NCI-H1092 (cell line): ENCODE measurements around the gene SORCS1.

Experiments used
- DNase-seq: peaks from one replicate; lab custom pipeline; 2025; lab: John Stamatoyannopoulos, UW

The SORCS1 gene

DNA sequence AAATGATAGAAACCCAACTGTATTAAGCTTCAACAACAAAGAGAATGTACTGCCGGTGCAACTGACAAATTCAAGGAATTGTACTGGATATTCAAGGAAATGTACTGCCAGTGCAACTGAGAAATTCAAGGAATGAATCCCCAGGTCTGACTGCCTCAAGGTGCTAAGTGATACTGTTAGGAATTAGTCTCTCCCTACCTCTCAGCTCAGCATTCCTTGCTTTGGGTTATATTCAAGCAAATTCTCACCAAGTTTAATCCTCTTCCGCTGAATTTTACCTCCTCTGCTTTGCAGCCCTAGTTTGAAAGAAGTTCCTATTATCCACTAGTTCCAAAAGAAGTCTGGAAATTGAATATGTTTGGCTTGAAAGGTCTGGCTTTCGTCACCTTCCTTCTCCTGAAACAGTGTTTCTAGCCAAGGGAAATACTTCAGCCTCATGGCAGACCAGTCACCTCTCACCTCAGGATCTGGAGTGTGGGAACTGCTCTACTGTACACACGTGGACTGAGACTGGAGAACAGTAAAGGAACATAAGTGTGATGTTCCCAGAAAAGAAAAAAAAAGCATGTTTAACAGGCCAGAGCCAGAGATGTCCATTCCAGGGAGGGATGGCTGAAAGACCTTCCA is 60.4 kb downstream of the SORCS1 start:
- no peak for DNase-seq

DNA sequence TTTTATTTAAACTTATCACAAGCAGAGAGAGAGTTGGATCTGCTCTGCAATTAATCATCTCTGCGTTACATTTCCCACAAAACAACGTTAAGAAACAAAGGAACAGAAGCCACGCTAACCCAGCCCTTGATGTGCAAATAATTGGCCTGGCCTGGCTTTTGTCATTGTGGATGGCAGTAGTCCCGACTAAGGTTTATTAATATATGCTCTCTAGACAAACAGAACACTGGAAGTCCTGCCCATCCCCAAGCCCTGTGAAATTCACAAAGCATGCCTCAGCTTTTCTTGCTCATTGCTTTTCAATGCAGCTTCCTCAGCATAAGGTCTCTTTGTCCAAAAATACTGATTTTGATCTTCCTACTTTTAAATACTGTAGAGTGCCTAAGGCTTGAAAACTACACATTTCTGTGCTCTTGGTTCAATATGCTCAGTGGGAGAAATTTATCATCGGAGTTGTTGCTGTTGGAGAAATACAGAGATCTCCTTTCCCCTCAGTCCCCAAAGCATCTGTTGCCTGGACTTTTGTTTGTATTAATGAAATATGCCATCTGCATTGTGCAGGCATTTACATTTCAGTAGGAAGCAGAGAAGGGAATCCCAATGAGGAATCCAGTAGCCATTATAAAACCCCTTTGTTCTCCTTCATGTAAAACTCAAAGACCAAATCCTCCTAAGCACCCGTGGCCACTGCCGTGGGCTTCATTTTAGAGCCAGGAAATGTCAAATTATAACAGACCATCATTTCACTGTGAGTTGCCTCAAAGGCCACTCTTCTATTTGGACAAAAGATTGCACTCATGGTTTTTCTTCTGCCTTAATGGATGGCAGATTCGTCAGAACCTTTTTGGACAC is 61.1 kb downstream of the SORCS1 start:
- no peak for DNase-seq

DNA sequence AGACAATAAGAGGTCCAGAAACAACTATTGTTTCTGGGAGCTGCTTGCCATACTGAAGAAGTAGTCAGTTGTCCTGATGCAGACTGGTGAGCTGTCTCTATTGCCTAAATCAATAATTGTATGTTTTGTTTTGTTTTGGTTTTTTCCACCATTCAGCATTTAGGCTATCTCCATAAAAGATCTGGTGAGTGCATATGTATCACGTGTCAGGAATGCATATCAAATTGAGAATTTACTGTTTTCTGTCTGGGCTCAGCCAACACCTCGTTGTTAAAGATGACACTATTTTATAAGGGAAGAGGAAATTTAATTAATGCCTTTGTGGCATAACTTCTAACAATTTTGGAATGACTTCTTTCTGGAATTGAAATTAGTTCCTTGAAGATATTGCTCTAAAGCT is 66.2 kb downstream of the SORCS1 start:
- no peak for DNase-seq

DNA sequence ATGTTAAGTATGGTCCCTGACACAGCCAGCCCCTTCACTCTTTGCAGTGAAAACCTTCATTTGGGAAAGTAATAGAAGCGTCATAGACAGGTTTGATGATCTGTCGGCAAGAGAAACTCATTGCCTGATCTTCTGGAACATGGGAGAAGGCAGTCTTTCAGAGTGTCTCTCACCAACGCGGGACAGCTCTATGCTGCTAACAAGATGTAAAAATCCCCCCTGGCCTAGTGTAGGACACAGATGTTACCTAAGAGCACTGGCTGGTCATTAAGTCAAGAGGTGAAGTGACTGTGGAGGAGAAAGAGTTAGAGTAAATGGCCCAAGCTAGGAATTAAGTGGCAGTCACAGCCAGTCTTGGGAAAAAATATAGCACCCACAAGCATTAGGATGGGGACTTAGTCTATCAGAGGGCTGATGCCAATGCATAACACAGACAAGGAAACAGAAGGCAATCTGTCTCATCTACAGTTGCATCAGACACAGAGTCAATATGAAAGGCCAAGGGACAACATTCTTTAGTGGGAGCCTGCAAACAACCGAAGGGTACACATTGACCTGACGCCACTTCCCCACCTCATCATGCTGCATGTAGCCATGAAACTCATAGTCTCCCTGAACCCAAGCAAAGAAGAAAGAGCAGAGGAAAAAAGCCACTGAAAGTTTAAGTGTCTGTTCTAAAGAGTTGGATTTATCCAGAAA is 69.5 kb downstream of the SORCS1 start:
- DNase-seq: no peak

DNA sequence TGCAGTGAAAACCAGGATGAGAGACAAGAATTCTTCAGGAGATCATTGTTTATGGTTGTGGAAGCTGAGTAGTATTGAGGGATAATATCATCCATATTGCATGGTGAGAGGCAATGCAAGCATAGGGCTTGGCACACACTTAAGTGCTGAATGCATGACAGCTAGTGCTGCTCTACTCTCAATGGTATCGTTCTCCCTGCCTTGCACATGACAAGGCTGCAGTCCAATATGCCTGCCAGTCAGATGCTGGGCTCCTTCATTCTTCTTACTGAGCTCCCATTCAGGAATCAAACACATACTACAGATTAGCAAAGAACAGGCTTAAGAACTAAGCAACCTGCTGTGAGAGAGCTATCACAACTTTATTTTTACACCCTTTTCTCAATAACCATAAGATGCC is 72.2 kb downstream of the SORCS1 start:
- DNase-seq: no peak

DNA sequence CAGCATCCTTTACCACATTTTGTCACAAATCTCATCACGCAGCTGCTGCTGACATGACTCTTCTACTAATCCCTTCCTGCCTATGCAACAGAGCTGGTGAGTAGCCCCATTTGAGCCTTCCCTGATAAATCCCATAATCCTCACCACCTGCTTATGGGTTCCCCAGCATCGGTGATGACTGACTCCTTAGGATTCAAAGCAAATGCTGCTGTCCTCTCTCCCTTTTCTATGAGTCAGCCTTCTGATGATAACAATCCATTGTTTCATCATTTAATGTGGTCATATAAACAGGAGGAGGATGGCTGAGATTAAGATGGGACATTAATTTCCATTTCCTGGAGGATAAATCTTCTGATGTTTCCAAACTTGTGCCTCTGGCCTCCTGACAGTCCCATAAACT is 73.4 kb downstream of the SORCS1 start:
- no peak for DNase-seq

DNA sequence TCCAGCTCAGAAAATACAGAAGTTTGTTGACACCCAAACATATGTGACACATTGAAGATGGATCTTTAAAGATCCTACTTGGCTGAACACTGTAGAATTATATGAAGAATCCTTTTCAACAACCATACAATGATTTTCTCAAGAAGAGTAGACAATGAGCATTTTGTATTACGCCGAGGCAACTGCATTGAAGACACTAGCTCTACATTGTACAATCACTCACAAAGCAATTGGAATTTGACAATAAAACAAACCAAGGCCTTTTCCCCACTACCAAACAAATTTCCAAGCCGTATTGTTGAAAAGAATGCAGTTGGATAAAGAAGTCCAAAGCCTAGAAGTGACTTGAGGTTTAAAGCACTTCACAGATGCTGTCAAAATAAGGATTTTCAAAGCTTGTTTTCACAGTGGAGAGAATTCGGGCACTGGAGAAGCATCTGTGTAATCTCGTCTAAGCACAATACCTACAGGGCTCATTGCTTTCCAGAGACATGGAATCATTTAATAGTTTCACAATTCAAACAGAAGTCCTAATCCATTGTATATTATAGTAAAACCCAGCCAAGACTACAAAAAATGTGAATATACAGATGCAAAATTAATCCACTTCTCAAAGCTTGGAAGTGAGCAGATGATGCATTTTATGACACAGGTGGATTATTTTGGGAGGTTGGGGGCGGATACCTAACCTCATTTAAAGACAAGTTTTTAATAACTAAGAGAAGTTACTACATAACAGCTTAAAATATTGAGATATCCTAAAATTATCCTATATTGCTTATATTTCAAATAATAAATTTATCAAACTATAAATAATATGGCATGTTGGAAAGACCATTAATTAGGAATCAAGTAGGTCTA is 78.6 kb downstream of the SORCS1 start:
- DNase-seq: no peak

DNA sequence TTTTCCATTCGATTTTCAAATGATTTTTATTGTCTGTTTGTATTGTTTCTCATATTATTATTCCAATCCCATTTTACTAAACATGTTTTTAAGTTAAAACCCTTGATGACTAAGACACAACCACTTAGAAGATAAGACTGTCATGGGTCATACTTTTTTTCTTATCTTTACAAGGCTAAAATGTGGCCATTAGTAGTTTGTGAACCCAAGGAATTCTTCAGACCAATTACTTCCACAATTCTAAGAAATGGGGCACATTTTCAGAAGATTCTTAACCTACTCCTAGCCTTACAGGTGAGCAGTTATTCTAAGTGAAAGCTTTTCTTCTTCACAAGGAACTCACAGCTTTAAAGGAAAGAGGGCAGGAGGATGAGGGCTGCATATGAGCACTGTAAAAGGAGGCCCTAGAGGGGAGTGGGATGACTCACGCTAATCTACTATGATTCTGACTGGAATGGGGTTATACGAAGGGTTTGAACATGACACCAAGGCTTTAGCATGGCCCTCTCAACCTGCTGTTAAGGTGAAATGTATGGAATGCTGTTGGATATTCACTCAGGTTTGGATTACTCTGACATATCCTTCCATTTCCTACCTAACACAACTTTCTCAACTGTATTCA is 81.0 kb downstream of the SORCS1 start:
- no peak for DNase-seq

DNA sequence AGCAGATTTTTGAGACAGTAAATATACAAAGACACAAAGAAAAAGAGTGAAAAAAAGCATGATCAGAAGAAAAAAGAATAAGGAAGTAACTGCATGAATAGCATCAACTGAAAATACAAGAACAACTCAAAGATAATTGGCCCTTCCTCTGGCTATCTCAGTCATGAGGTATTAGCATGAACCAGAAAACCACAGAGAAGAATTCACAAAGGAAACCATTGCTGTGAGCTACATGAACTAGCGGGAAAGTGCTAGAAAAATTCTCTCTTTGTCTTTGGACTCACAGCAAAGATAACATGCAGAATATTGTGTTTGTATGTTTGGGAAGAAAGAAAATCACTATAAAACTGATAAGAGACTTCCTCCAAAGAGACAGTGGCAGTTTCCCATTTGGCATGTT is 82.9 kb downstream of the SORCS1 start:
- DNase-seq: no peak

DNA sequence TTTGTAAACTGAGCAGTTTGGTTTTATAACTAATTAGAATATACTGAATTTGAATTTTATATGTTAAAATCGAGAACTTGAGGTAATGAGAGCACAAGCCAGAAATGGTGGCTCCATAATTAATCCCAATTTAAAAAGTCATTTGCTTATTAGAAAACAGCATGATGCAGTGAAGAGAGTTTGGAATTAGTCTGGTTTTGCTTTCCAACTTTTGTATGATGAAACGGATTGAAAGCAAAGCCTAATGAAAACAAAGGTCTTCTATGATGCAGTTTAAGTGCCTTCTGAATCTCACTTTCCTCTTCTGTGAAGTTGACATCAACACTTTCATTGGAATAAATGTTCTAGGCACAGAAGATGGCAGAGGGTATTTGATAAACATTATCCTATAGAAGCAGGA is 89.4 kb downstream of the SORCS1 start:
- DNase-seq: no peak

DNA sequence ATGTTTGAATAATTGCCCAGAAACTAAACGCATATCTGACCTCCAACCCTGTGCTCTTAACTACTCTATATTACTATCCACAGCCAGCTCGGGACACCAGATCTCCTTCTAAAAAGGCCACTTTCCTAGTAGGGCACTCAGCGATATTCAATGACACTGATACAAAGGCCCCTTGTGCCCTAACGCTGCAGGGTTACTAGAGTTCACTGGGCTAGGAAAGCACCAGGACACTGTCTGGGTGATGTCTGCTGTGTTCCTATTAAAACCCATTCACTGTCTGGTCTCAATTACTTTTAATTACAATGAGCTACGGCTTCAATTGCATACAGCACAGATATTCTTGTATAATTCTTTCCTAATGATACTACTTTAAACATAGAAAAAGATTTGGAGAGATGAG is 91.7 kb downstream of the SORCS1 start:
- DNase-seq: no peak

DNA sequence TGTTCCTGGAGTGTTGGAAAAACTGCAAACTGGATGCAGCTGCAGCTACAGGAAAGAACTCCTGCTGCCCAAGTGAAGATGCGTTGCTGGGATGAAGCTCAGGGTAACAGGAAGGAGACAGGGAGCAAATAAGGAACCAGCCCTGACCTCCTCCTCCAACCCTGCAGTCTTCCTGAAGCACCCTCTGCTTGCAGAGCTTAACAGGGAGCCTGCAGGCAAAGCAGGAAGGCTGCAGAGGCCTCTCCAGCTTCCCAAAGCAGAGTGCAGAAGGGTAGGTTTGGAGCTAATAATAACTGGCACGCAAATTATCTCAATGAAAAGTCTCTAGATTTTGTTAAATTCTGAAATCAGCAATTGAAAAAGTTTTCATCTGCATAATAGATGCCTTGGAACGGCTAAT is 92.5 kb downstream of the SORCS1 start:
- DNase-seq: no peak

DNA sequence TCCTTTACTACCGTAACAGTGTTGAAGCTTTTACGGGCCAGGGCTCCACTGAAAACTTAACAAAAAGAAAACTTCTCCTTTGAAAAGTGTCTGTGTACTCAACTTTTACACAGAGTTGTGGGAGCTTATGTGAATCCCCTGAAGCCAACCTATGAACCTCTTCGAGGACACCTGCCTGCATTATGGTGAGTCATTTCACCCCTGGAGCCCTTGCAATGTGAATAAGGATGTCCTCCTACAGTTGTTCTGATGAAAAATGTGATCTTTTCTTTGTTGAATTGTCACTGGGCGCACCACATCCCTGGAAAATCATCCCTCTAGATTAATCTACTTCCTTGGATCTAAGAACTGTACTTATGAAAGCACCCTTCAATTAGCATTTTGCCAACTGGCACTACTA is 93.2 kb downstream of the SORCS1 start:
- DNase-seq: no peak

DNA sequence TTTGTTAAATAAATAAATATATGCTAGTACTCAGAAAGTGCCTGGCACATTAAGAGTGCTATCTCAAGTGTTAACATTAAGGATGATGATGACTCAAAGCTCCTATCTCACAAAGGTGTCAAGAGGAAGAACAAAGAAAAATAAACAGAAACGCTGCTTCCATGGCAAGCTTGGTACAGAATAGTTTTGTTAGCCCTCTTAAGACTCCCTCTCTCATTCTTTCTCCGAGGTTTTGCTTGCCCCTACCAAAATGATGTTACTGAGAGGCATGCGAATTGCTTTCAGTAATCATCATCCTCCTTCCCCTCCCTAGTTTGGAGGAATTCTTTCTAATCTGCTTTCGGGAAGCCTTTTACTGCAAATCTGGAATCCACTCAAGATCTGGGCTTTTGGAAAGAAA is 96.7 kb downstream of the SORCS1 start:
- no peak for DNase-seq

DNA sequence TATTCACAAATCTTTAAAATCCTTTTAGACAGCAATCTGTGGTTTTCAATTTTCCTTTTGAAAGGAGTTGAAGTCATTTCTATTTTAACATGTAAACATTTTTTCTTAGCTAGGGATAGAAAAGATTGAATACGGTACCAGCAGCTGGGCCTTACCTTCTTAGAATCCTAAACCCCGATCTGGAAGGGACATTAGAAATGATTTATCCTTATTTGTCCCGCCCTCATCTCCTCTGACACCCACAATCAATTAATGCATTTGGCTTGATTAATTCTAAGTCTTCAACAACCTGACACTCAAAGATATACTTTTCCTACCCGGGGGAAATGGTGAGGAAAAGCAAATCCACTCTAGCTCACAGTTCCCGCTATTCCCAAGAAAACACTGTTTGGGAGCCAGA is 100.4 kb downstream of the SORCS1 start:
- no peak for DNase-seq

DNA sequence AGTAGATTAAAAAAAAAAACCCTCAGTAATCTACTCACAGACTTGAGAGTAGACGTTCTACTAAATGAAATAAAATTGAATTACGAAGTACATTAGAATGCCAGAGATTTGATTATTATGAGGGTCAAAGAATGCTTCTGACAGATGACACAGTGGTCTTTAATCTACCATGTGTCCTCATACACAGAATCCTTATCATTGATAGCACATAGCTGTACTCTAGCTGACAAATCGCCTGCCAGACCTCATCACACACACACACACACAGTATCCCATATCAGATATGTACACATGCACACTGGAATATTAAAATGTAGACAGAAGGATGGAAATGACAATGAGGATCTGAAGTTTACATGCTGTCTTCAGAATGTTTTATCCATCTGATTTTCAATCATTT is 104.6 kb downstream of the SORCS1 start:
- no peak for DNase-seq

DNA sequence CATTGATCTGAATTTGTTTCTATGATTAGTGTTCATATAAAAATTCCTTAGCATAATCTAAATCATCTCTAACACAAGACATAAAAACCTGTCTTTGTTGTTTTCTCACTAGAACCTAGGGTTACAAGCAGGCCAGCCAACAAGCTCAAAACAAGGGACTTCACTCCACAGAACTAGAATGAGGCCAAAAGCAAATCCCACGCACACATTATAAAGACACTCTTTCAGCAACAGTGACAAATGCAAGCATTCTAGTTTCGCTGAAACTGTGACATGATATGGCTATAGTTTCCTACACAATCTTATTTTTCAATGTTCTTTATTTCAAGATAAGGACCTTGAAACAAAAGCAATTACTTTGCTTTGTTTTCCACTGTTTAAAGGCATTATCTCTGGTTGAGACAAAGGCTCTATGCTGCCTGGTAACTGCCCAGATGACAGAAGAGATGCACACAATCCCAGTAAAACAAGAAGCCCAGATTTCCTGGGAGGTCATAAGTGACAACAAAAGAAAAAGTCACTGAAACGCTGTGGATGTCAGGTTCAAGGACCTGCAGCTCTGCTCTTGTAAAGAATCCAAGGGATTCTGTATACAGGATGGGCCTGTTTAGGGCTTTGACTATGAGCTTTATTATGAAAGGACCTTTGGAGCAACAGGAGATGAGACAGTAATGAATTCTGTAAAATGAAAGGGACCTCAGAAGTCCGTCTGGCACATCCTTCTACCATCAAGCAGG is 105.3 kb downstream of the SORCS1 start:
- no peak for DNase-seq

DNA sequence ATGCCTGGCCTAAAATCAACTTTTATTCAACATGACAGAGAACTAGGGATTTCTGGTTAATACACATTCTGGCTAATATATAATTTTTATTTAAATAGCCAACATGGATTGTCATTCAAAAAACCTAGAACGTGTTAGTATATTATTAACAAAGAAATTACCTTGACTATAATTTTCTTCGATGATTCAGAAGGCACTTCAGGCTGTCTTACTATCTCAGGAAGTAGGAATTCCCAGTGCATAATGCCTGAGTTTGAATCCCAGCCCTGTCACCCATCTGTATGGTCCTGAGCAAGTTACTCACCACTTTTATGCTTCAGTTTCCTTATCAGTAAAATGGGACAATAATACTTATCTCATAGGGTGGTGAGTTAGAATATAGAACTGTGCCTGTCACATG is 106.2 kb downstream of the SORCS1 start:
- DNase-seq: no peak

DNA sequence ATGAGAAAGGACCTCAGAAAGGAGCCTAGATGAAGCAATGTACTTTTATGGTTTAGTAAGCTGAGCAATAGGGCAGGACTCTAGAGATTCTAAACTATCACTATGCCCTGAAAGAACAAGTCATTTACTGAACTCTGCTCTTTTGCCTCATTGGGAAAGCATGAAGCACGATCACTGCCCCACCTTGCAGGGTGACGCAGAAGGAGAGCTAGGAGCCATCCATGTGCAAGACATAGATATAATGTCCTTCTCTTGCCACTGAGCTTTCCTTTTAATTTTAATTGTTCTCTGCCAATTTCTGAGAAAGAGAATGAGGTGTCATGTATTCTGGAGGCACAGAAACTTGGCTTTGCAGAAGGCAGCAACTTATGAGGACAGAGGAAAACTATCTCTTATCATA is 108.3 kb downstream of the SORCS1 start:
- no peak for DNase-seq

DNA sequence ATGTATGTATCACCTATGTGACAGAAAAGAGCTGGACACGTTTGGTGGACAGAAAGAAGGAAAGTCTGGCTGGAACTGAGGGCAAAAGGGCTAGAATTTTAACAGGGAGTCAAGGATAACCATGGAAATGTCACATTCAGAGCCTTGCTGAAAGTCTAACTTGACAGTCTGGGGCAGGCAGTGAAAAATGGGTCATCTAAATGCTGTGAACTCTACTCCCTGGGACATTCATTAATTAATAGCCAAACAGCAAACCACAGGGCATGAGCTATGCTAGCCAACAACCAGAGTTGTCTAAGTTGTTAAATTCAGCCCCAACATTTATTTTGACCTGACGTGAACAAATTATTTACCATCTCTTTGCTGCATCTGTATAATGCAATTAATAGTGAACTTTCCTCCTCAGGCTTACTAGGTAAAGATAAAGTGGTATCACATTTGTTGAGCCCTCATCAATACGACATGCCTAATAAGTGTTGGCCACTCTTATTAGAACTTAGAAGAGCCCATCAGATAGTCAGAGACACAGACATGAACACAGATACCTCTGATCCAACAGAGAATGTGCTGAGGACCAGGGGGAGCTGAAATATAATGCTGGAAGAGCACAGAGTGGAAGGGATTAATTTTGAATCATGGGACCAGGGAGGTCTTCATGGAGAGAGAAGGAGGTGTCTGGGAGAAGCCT is 109.9 kb downstream of the SORCS1 start:
- no peak for DNase-seq

DNA sequence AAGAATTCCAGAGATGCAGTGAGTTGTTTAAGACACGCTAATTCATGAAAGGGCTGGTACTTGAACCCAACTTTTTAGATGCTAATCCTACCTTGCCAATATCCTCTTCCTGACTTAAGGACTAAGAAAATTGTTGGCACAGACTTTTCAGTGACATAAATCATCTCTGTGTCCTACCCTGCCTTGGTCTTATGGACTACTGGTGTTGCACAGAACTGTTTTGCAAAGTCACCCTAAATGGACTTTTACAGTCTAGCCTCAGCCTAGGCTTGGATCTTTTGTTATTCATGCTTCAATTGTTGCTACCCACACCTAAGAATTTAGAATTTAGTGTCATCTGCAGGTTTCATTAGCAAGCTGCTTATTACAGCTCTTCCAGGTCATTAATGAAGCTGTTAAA is 112.7 kb downstream of the SORCS1 start:
- DNase-seq: no peak
